Fibroblast of lung (primary cell): Measurements from ENCODE around the gene GABBR1. TPM values are rescaled to one million over a fixed set of nuclear protein-coding genes. Genes with fewer than 3 reads are reported as not detected.

Source experiments
- DNase-seq, 2 donors: peaks; one replicate each; pipeline versions ENCODE4 v3.0.0 to v3.0.0-alpha.2; 2010; ENCODE audit warnings: low read depth in 2 of 2
- H2AFZ ChIP-seq: 2 replicates; pipeline ENCODE4 v1.5.1; 2012; ENCODE audit warnings: low read length, control low read depth, inconsistent platforms
- H3K27ac ChIP-seq: 2 replicates; pipeline ENCODE4 v1.5.1; 2011; ENCODE audit warnings: low read length, control low read depth; ENCODE audit not compliant: insufficient read depth
- H3K27me3 ChIP-seq: 2 replicates; pipeline ENCODE4 v1.5.1; 2011; ENCODE audit warnings: mild to moderate bottlenecking, low read length; ENCODE audit not compliant: control insufficient read depth, insufficient read depth
- H3K36me3 ChIP-seq: 2 replicates; pipeline ENCODE4 v1.5.1; 2011; ENCODE audit warnings: low read length; ENCODE audit not compliant: control insufficient read depth, insufficient read depth
- H3K4me1 ChIP-seq: 2 replicates; pipeline ENCODE4 v1.5.1; 2011; ENCODE audit warnings: low read length; ENCODE audit not compliant: control insufficient read depth, insufficient read depth; ENCODE audit errors: extremely low read depth
- H3K4me2 ChIP-seq: 2 replicates; pipeline ENCODE4 v1.5.1; 2011; ENCODE audit warnings: low read length, control low read depth; ENCODE audit not compliant: insufficient read depth; ENCODE audit errors: extremely low read depth
- H3K4me3 ChIP-seq, 4 experiments: fragments of 200-600 bp in 1 of 4; sonication (generic) in 1 of 4; replicated peaks in 1 of 4; 2 replicates each; pipeline ENCODE4 v1.5.1; 2011 to 2016; ENCODE audit warnings: low read length in 4 of 4, low read depth in 3 of 4, mild to moderate bottlenecking in 3 of 4, control low read depth in 2 of 4, inconsistent platforms in 1 of 4, mixed read lengths in 1 of 4; ENCODE audit not compliant: insufficient read depth in 1 of 4; ENCODE audit errors: control extremely low read depth in 1 of 4
- H3K79me2 ChIP-seq: 2 replicates; pipeline ENCODE4 v1.5.1; 2012; ENCODE audit warnings: mild to moderate bottlenecking, low read length, inconsistent platforms; ENCODE audit not compliant: control insufficient read depth, insufficient read depth
- H3K9ac ChIP-seq: 2 replicates; pipeline ENCODE4 v1.5.1; 2011; ENCODE audit warnings: mild to moderate bottlenecking, low read length, control low read depth; ENCODE audit not compliant: insufficient read depth
- H3K9me3 ChIP-seq: 2 replicates; pipeline ENCODE4 v1.5.1; 2012; ENCODE audit warnings: low read depth, low read length; ENCODE audit not compliant: control insufficient read depth, insufficient read depth
- H4K20me1 ChIP-seq: 2 replicates; pipeline ENCODE4 v1.5.1; 2011; ENCODE audit warnings: low read length; ENCODE audit not compliant: control insufficient read depth, insufficient read depth; ENCODE audit errors: extremely low read depth
- CTCF ChIP-seq, 2 donors: IDR thresholded peaks in 1 of 2; conservative IDR thresholded peaks in 1 of 2; 1 replicate in 1 of 2; 2 replicates in 1 of 2; pipeline ENCODE4 v1.5.1; 2011 to 2012; ENCODE audit warnings: low read length in 2 of 2, control low read depth in 1 of 2, inconsistent platforms in 1 of 2, low read depth in 1 of 2, mild to moderate bottlenecking in 1 of 2
- EZH2 ChIP-seq: IDR thresholded peaks from 2 replicates; pipeline ENCODE4 v1.5.1; 2012; ENCODE audit warnings: low read length, control low read depth, mild to moderate bottlenecking; ENCODE audit errors: missing control alignments
- polyA plus RNA-seq, 2 donors: library from polyadenylated mRNA; depleted of rRNA in 1 of 2; stranded (reverse) in 1 of 2; unstranded in 1 of 2; fragments of >200 nt; gene quantifications; 2 replicates each; pipeline ENCODE4 v1.2.1, GENCODE V29; 2011 to 2012; ENCODE audit warnings: missing spikeins in 1 of 2
- total RNA-seq: library from RNA; depleted of rRNA; stranded (reverse); fragments of >200 nt; gene quantifications from 2 replicates; pipeline ENCODE4 v1.2.1, GENCODE V29; 2014

GABBR1 gene
- total and polyA plus RNA-seq, 2 donors (not counting 1 experiment from before 2014, with no cell fraction given) = 10.9 to 13.4 TPM

GRCh38 chr6:29566856-29567255 is 66.1 kb downstream of the GABBR1 start:
- no peak overlapping the region for H3K4me2 ChIP-seq
- H3K79me2 ChIP-seq = no peaks in the 10 kb centered on the region
- H3K4me1 ChIP-seq = no peaks in the 10 kb centered on the region
- no peaks in the 10 kb centered on the region for H4K20me1 ChIP-seq
- no peak overlapping the region for H3K9ac ChIP-seq
- no peak overlapping the region for H3K4me3 ChIP-seq
- TF ChIP-seq CTCF (conservative IDR thresholded peaks at IDR 0.05 in 1 of 2, IDR thresholded peaks at IDR 0.05 in 1 of 2; ENCODE audit: low read depth in 1 of 2, low read length in 2 of 2) = no peak
- TF ChIP-seq EZH2 = no peak
- no peaks in the 10 kb centered on the region for H3K36me3 ChIP-seq
- H3K27me3 ChIP-seq = no peaks in the 10 kb centered on the region
- H2AFZ ChIP-seq = no peak overlapping the region
- no peak for DNase-seq
- H3K9me3 ChIP-seq = no peaks in the 10 kb centered on the region
- no peak overlapping the region for H3K27ac ChIP-seq

GRCh38 chr6:29564875-29565274 is 68.1 kb downstream of the GABBR1 start:
- no peak for DNase-seq
- Histone ChIP-seq H3K9ac (no peak overlapping the region), H4K20me1 (no peaks in the 10 kb centered on the region), H3K27me3 (no peaks in the 10 kb centered on the region), H2AFZ (no peak overlapping the region), H3K9me3 (no peaks in the 10 kb centered on the region), H3K27ac (no peak overlapping the region), H3K4me2 (no peak overlapping the region), H3K36me3 (no peaks in the 10 kb centered on the region), H3K4me3 (no peak overlapping the region), H3K79me2 (no peaks in the 10 kb centered on the region), H3K4me1 (no peaks in the 10 kb centered on the region)
- TF ChIP-seq EZH2 (no peak), CTCF (conservative IDR thresholded peaks at IDR 0.05 in 1 of 2, IDR thresholded peaks at IDR 0.05 in 1 of 2; ENCODE audit: low read depth in 1 of 2, low read length in 2 of 2) (no peak)

- Histone ChIP-seq H3K36me3 (no peaks in the 10 kb centered on the region), H3K79me2 (no peaks in the 10 kb centered on the region), H3K4me1 (no peaks in the 10 kb centered on the region), H3K4me2 (no peak overlapping the region), H2AFZ (no peak overlapping the region), H3K4me3 (no peak overlapping the region), H3K9ac (no peak overlapping the region), H4K20me1 (no peaks in the 10 kb centered on the region), H3K9me3 (no peaks in the 10 kb centered on the region), H3K27me3 (no peaks in the 10 kb centered on the region), H3K27ac (no peak overlapping the region)
- no peak for TF ChIP-seq EZH2
- TF ChIP-seq CTCF (conservative IDR thresholded peaks at IDR 0.05 in 1 of 2, IDR thresholded peaks at IDR 0.05 in 1 of 2; ENCODE audit: low read depth in 1 of 2, low read length in 2 of 2) = no peak
- no peak for DNase-seq
Measured at GRCh38 chr6:29563435-29563965, 69.5 kb downstream of the GABBR1 start.
